NCI-H146 (cell line): ENCODE results near the gene KCTD8.
"Not testable (repeated sequence)": the region's sequence is repeated elsewhere in the genome, so short reads cannot be mapped to it uniquely, and the experiment has no call there.

ENCODE experiments used
- DNase-seq: peaks from one replicate; lab custom pipeline; 2025; lab: John Stamatoyannopoulos, UW

KCTD8 gene

GRCh38 chr4:44326741-44327140 lies 121.9 kb downstream of the KCTD8 start:
- no peak for DNase-seq

GRCh38 chr4:44320833-44321232 lies 127.8 kb downstream of the KCTD8 start:
- no peak for DNase-seq

GRCh38 chr4:44319129-44319528 lies 129.5 kb downstream of the KCTD8 start:
- DNase-seq = peak; percentile 51

- DNase-seq = no peak
Measured at GRCh38 chr4:44313702-44314101, 134.9 kb downstream of the KCTD8 start.

- no peak for DNase-seq
Measured at GRCh38 chr4:44287505-44287904, 161.1 kb downstream of the KCTD8 start.

GRCh38 chr4:44279469-44279868 lies 169.1 kb downstream of the KCTD8 start:
- no peak for DNase-seq

- no peak for DNase-seq
Measured at GRCh38 chr4:44279066-44279465, 169.5 kb downstream of the KCTD8 start.

GRCh38 chr4:44257461-44257860 lies 191.1 kb downstream of the KCTD8 start:
- no peak for DNase-seq

- peak; percentile 18 for DNase-seq
Measured at GRCh38 chr4:44256414-44256813, 192.2 kb downstream of the KCTD8 start.

- DNase-seq = no peak
Measured at GRCh38 chr4:44237643-44238042, 211.0 kb downstream of the KCTD8 start.

GRCh38 chr4:44235897-44236296 lies 212.7 kb downstream of the KCTD8 start:
- DNase-seq = no peak

GRCh38 chr4:44232262-44232661 lies 216.3 kb downstream of the KCTD8 start:
- no peak for DNase-seq

GRCh38 chr4:44231006-44231405 lies 217.6 kb downstream of the KCTD8 start:
- peak; percentile 67 for DNase-seq

- no peak for DNase-seq
Measured at GRCh38 chr4:44228326-44228725, 220.3 kb downstream of the KCTD8 start.

- DNase-seq = no peak
Measured at GRCh38 chr4:44221407-44221806, 227.2 kb downstream of the KCTD8 start.

GRCh38 chr4:44210750-44211149 lies 237.9 kb downstream of the KCTD8 start:
- DNase-seq = no peak

GRCh38 chr4:44196796-44197195 lies 251.8 kb downstream of the KCTD8 start:
- DNase-seq = no peak

GRCh38 chr4:44194365-44194764 lies 254.2 kb downstream of the KCTD8 start:
- DNase-seq = no peak

GRCh38 chr4:44186850-44187246 lies 261.8 kb downstream of the KCTD8 start:
- no peak for DNase-seq

- no peak for DNase-seq
Measured at GRCh38 chr4:44186096-44186849, 262.3 kb downstream of the KCTD8 start.

GRCh38 chr4:44181491-44182349 lies 266.9 kb downstream of the KCTD8 start:
- DNase-seq = not testable (repeated sequence)

- DNase-seq = not testable (repeated sequence)
Measured at GRCh38 chr4:44167766-44168165, 280.8 kb downstream of the KCTD8 start.

GRCh38 chr4:44165938-44166337 lies 282.7 kb downstream of the KCTD8 start:
- DNase-seq = no peak
